Umbilical cord (tissue), 2 donors: ENCODE measurements around the gene APOBR. TPM values are rescaled to one million over a fixed set of nuclear protein-coding genes. Genes with fewer than 3 reads are reported as not detected.
"Not testable (repeated sequence)": the region's sequence is repeated elsewhere in the genome, so short reads cannot be mapped to it uniquely, and the experiment has no call there.

Experiments
- DNase-seq: peaks from one replicate; pipeline ENCODE4 v3.0.0-alpha.2; 2015; ENCODE audit warnings: low spot score
- total RNA-seq: library from RNA; depleted of rRNA; stranded (reverse); fragments of >200 nt; gene quantifications from one replicate; pipeline ENCODE4 v1.2.3, GENCODE V29; 2014; ENCODE audit warnings: low replicate concordance; ENCODE audit not compliant: insufficient read depth

The APOBR gene
- total RNA-seq, 1 donor from 2014 or later: 0.72 TPM

DNA sequence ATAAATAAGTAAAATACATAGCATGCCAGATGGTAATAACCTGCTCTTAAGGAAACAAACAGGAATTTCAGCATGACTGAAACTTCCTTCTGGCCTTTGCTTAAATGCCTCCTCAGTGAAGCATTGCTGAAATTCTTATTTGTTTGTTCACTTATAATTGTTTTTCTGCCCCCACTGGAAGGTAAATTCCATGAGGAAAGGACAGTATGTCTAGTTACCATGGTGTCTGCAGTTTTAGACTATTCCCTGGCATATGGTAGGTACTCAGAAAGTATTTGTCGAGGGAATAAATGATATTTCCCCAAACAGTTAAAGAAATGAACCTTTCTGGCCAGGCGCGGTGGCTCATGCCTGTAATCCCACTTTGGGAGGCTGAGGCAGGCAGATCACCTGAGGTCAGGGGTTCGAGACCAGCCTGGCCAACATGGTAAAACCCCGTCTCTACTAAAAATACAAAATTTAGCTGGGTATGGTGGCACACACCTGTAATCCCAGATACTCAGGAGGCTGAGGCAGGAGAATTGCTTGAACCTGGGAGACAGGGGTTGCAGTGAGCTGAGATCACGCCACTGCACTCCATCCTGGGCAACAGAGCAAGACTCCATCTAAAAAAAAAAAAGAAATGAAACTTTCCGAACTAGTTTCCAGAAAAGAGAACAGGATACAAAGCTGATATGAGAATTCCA lies 32.8 kb downstream of the APOBR start:
- DNase-seq: not testable (repeated sequence)

DNA sequence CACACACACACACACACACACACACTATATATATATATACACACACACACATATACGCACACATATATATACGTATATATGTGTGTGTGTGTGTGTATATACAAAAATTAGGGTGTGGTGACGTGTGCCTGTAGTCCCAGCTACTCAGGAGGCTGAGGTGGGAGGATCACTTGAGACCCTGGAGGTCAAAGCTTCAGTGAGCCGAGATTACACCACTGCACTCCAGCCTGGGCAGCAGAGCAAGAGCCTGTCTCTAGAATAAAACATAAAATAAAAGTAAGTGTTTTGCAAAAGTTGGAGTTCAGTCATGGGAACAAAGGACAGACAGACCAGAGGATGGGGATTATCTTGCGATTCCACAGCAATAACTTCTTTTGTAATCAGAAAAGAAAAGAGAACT lies 33.5 kb downstream of the APOBR start:
- DNase-seq: no peak

DNA sequence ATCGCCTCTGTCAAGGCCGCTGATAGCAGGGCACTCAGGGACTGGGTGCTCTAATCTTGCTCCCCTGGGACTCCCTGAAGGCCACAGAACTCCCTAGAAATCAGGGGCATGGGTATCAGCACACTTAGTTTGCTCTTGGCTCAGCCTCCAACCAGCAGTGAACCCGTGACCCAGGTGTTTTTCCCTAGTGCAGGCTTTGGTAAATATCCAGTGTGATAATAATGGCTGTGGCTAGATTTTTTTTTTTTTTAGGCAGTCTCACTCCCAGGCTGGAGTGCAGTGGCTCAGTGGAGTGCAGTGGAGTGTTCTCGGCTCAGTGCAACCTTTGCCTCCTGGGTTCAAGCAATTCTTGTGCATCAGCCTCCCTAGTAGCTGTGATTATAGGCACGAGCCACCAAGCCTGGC lies 34.0 kb downstream of the APOBR start:
- no peak for DNase-seq

DNA sequence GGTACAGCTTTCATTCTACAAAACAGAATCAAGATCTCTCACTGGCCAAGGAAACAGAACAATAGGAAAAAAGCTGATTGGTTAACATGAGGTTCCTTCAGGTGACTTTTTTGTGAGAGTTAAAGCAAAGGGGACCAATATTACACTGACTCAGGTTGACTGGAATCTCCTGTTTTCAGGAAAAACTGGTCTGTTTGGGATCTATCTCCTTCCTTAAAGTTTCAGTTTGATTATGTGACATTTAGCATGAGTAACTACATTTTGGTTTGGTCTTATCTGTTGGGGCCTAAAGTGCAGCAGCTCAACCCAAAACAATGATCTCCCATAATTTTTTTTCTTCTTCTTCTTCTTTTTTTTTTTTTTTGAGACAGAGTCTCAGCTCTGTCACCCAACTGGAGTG lies 34.7 kb downstream of the APOBR start:
- DNase-seq: no peak

DNA sequence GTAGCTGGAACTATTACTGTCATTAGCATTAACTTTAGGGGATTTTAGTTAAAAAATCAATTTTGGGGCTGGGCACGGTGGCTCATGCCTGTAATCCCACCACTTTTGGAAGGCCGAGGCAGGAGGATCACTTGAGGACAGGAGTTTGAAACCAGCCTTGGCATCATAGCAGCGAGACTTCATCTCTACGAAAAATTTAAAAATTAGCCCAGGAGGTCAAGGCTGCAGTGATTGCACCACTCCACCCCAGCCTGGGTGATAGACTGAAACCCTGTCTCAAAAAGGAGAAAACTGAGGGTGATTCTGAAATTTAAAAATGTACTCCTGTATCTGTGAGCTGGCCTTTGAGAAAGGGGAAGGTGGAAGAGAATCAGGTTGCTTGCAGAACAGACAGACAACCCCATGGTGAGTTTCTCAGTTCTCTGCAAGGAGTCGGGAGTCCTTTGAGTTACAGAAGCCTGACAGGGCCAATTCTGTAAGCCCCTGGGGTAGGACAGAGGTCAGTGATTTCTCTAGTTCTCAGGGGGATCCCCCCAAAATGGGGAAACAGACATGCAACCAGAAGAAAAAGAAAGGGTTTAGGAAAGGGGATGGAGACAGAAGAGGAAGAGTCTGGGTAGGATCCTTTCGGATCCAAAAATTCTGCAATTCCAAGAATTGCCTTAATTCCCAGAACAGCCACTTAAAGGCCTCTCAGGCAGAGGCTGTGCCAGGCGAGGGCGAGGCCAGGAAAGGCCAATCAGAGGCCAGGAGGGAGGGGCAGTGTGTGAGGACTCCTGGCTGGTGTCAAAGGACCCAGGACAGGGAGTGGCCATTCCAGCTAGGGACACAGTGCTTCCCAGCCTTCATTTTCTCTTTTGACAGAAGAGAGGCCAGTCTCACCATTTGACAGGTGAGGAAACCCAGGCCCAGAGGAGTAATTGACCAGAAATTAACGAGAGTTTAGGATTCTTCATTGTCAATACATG lies 37.6 kb downstream of the APOBR start:
- peak; percentile 51 for DNase-seq

DNA sequence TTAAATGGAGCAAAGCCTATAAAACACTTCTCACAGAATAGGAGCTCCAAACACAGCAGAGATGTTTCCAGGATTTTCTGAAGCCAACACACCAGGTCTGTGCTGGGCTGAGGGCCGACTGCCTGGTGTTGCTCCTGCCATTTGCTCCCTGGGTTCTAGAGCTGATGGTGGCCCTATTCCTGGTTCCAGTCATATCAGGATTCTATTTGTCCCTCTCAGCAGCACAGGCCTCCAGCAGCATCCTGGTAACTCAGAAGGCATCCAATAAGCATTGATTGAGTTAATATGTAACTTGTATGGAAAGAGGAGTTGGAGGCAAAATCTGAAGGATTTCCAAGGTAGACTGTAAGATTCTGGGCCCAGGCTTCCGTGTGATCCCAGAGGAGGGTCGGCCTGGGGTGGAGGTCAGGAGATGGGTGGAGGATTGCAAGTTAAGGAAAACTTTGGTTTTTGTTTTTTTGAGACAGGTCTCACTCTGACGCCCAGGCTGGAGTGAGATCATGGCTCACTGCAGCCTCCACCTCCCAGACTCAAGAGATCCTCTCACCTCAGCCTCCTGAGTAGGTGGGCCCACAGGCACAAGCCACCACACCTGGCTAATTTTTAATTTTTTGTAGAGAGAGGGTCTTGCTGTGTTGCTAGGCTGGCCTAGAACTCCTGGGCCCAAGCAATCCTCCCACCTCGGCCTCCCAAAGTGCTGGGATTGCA lies 38.7 kb downstream of the APOBR start:
- no peak for DNase-seq

DNA sequence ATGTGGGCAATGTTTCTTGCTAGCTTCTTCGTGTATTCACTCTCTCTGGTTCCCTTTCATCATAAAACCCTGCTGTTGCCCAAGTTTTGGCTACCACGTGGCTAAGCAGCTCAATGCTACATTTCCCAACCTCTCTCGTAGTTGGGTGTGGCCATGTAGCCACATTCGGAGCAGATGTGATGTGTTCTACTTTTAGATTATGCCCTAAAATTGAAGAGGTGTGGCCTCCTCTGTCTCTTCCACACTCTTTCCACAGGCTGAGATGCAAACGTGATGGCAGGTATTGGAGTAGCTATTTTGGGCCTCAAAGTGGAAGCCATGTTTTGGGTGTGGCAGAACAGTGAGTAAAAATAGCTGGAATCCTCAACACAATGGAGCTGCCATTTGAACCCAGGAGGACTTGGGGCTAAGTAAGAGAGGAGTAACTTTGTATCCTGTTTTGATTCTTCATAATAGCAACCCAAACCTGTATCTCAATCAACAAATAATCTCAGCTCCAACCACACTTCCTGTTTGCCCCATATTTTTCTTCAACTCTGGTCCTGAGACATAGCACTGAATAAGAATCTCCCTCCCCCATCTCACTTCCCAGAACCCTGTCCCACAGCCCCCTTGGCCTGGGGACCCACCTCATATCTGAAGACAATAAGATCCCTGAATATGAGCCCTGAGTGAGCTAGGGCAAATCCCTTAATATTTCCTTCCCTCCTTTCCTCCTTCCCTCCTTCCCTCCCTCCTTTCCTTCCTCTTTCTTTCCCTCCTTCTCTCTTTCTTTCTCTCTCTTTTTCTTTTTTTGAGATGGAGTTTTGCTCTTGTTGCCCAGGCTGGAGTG lies 40.3 kb downstream of the APOBR start:
- no peak for DNase-seq

DNA sequence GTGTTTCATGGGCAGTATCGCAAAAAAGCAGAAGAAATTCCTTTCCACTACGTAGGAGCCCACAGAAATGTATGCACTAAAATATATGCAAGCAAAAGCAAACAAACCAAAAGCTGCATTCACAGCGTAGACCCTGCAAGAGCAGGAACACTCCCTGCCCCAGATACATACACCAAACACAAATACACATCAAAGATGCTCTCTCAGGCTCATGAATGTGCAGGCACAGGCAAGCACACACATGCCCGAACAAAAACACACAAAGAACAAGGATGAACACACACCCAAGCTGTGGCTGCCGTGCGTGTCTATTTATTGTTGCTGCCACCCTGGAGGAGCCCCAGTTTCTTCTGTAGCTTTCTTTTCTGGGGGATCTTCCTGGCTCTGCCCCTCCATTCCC lies 42.6 kb downstream of the APOBR start:
- peak; percentile 57 for DNase-seq

DNA sequence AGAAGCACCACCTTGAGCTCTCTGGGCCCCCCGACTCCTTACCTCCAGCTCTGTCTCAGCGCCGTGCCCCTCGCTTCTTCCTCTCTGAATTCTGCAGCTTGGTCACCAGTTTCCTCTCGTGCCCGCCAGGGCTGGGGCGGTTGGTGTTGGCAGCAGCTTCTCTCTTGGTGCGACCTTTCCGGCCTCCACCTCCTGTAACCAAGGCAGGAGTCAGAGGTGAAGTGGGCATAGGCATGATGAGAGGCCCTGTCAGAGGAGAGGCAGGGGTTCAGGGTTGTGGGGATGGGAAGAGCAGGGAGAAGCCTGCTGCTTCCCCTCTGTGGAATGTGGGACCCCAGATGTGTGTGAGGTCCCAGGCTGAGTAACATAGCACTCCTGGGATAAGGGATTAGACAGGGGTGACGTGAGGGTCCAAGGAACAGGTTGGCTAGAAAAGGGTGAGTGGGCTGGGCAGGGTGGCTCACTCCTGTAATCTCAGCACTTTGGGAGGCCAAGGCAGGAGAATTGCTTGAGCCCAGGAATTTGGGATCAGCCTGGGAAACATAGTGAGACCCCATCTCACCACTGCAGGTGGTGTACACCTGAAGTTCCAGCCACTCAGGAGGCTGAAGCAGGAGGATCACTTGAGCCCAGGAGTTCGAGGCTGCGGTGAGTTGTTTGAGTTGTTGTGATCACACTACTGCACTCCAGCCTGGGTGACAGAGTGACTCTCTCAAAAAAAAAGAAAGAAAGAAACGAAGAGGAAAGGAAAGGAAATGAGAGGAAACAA lies 43.7 kb downstream of the APOBR start:
- no peak for DNase-seq

DNA sequence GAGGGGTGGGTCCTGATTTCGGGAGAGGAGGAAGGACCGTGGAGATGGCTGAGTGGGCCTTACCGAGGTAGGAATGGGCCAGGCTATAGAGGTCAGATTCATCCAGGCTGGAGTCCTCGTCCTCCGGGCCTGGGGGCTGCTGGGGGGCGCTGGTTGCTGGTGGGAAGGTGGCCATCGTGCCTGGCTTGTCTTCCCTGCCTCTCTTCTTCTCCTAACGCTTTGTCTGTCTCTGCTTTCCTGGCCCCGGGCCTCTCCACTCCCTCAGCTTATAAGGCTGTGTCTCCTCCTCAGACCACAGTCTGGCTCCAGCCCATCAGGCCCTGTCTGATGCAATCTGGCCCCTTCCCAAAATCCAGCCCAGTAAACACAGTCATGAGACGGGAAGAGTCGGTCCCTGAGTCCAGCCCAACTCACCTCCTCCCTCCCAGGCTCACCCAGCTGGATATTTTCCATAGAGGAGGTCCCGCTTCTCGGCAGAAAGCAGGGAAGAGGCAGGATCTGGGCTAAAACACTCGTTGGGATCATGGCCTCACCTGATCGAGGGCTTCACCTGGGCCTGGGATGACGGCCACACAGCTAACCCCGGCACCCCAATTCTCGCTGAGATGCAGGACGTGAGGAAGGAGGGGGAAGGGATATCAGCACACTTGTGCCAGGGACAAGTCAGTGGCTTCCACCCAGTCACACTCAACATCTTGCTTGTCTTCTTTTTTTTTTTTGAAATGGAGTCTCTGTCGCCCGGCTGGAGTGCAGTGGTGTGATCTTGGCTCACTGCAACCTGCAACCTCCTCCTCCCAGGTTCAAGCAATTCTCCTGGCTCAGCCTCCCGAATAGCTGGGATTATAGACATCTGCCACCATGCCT lies 44.5 kb downstream of the APOBR start, which contains the start of gene NUPR1:
Gene NUPR1 (minus strand): TSS at position 242 of the 864 bp plus-strand sequence. CDS start 67 bp downstream, at position 175.
- peak; percentile 99 for DNase-seq

DNA sequence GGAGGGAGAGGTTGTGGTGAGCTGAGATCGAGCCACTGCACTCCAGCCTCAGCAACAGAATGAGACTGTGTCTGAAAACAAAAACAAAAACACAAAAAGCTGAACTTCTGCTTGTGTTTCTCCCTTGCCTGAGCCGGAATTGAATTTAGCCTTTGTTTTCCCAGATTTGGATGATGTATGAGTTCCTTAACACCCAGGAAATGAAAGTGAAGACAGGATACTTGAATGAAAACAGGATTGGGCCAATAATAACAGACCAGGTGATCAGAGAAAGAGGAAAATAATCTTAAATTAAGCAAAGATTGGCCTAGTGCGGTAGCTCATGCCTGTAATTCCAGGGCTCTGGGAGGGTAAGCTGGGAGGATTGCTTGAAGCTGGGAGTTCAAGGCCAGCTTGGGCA lies 45.9 kb downstream of the APOBR start:
- DNase-seq: no peak

DNA sequence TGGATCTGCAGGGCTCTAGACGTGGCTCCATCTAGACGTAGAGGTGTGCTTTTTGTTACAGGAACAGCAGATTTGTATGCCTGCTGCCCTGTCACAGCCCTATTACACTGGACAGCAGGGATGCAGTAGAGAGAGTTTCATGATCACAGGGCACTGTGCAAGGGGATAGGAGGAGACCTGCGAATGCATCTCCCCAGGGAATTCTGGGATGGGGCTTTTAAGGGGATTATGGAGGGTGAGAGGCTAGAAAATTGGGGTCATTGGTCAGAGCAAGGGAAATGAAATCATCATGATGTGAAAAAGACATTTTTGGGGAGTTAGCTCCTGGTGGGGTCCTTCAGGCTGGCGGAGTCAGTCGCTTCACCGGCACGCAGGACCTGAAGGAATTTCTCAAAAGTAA lies 48.2 kb downstream of the APOBR start:
- DNase-seq: no peak

DNA sequence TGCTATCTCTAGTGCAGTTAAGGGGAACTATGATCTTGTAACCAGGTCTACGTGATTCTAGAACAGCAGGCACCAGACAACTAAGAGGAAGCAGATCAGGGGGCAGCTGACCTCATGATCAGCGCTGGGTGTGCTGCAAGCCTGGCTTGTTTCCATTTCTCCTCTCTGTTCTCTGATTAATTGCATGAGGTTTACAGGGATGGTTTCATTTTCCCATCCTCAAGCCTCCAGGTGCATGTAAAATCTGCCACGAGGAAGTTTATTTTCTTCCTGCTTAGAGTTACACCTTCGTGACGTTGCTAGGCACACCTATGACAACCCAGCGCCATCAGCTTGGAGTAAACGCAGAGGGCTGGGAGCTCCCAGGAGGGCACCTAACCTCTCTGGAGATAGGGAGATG lies 48.6 kb downstream of the APOBR start:
- DNase-seq: peak; percentile 40

DNA sequence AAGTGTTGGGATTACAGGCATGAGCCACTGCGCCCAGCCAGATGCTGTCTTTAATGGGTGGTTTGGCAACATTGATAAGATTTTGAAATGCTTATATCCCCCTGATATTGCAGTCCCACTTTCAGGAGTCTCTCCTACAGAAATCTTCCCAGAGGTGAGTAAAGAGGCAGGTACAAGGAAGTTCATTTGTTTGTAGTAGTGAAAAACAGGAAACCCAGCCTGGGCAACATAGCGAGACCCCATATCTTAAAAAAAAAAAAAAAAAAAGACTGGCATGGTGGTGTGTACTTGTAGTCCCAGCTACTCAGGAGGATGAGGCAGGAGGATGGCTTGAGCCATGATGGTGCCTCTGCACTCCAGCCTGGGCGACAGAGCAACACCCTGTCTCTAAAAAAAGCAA lies 50.6 kb downstream of the APOBR start:
- no peak for DNase-seq

DNA sequence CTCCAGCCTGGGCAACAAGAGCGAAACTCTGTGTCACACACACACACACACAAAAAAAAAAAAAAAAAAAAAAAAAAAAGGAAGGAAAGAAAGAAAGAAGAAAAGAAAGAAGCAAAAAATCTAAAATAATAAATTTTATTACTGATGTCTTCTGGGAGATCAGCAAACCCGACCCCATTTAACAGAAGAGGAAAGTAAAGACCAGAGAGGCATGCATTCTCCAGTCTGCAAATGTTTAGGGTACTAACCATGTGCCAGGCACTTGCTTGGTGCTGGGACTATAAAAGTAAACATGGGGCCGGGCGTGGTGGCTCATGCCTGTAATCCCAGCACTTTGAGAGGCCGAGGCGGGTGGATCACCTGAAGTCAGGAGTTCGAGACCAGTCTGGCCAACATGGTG lies 51.5 kb downstream of the APOBR start:
- not testable (repeated sequence) for DNase-seq

DNA sequence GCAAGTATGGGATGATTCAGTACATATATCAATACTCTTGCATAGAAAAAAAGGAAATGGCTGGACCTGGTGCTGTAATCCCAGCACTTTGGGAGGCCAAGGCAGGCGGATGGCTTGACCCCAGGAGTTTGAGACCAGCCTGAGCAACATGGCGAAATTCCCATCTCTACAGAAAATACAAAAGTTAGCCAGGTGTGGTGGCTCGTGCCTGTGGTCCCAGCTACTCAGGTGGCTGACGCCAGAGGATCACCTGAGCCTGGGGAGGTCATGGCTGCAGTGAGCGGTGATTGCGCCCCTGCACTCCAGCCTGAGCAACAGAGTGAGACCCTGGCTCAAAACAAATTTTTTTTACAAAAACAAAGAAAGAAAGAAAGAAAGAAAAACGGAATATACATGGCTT lies 52.2 kb downstream of the APOBR start:
- no peak for DNase-seq

DNA sequence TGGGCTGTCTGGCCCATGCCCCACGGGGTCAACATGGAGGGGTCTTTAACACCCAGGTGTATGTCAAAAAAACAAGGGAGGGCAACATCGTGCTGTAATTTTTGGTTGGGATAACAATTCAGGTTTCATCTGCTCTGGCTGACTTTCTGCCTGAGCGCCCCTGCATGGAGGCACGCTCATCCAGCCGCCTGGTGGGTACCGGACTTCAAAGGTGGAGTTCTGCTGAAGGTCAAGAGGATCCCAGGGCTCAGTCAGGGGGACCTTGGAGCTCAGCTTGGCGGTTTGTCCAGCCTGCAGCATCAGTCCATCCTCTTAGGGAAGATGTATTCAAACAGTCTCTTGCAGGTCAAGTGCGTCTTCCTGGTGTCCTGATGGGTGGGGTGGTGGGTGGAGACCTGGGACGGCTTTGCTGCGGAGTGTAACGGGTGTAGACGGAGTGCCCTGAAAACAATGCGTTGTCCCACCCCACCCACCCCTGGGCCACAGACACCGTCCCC lies 53.9 kb downstream of the APOBR start:
- no peak for DNase-seq
